Activated CD4-positive, alpha-beta T cell treated with anti-CD3 and anti-CD28 coated beads, Interleukin-2, amount 10 ng/mL, durations not matched to agents 7 days and 5 days (primary cell): ENCODE results near the gene ADAM12. TPM values are rescaled to one million over a fixed set of nuclear protein-coding genes. Genes with fewer than 3 reads are reported as not detected.

Source experiments
- CTCF ChIA-PET: fragments of 350-600 bp; sonication (Branson Sonifier 250); formaldehyde crosslinking; loops from one replicate; lab custom pipeline; 2021; ENCODE audit warnings: antibody characterized with exemption; lab: Charles Lee
- POLR2A ChIA-PET: fragments of 350-600 bp; sonication (Branson Sonifier 250); formaldehyde crosslinking; loops from one replicate; lab custom pipeline; 2021; ENCODE audit warnings: antibody characterized with exemption; lab: Charles Lee
- DNase-seq: peaks from one replicate; pipeline ENCODE4 v3.0.0-alpha.2; 2020
- H3K27ac Mint-ChIP-seq: one replicate; pipeline ENCODE4 v1.8.0; 2021; ENCODE audit warnings: mild to moderate bottlenecking, moderate library complexity, mixed read lengths
- H3K27me3 Mint-ChIP-seq: one replicate; pipeline ENCODE4 v1.8.0; 2021; ENCODE audit warnings: mixed read lengths
- H3K36me3 Mint-ChIP-seq: one replicate; pipeline ENCODE4 v1.8.0; 2021; ENCODE audit warnings: low read depth, mixed read lengths
- H3K4me1 Mint-ChIP-seq: one replicate; pipeline ENCODE4 v1.8.0; 2021; ENCODE audit warnings: mixed read lengths
- H3K4me3 Mint-ChIP-seq: one replicate; pipeline ENCODE4 v1.8.0; 2021; ENCODE audit warnings: mild to moderate bottlenecking, moderate library complexity, mixed read lengths
- H3K9me3 Mint-ChIP-seq: one replicate; pipeline ENCODE4 v1.8.0; 2021; ENCODE audit warnings: mixed read lengths
- total RNA-seq, 2 experiments: library from RNA; stranded (reverse); gene quantifications; one replicate each; pipeline ENCODE4 v1.2.3, GENCODE V29; 2021

Gene ADAM12
- total RNA-seq, 2 experiments from 2014 or later = 0.45 to 0.65 TPM

- no peaks in the 10 kb centered on the region for H3K4me1 Mint-ChIP-seq
- H3K4me3 Mint-ChIP-seq = no peak overlapping the region
These were observed 241.5 kb downstream of the ADAM12 start for GRCh38 chr10:126146771-126147170.

GRCh38 chr10:126143117-126143516 is 245.2 kb downstream of the ADAM12 start:
- CTCF ChIA-PET = no interaction called here
- H3K27ac Mint-ChIP-seq = no peak overlapping the region
- DNase-seq = no peak
- no peaks in the 10 kb centered on the region for H3K4me1 Mint-ChIP-seq
- no peaks in the 10 kb centered on the region for H3K27me3 Mint-ChIP-seq
- H3K36me3 Mint-ChIP-seq = no peaks in the 10 kb centered on the region
- H3K9me3 Mint-ChIP-seq = peaks cover 9% of the 10 kb centered on the region
- POLR2A ChIA-PET = no interaction called here
- H3K4me3 Mint-ChIP-seq = no peak overlapping the region

More at GRCh38 chr10:126146771-126147170, 241.5 kb downstream of the ADAM12 start:
- H3K9me3 Mint-ChIP-seq = peaks cover 12% of the 10 kb centered on the region
- no peak for DNase-seq
- ChIA-PET CTCF (no interaction called here), POLR2A (no interaction called here)
- no peaks in the 10 kb centered on the region for H3K36me3 Mint-ChIP-seq
- no peak overlapping the region for H3K27ac Mint-ChIP-seq
- H3K27me3 Mint-ChIP-seq = no peaks in the 10 kb centered on the region

- H3K9me3 Mint-ChIP-seq = peaks cover 9% of the 10 kb centered on the region
- CTCF ChIA-PET = no interaction called here
These were observed 247.5 kb downstream of the ADAM12 start for GRCh38 chr10:126140746-126141273.

GRCh38 chr10:126137562-126138221 is 250.6 kb downstream of the ADAM12 start:
- no peak overlapping the region for H3K4me3 Mint-ChIP-seq
- no peaks in the 10 kb centered on the region for H3K36me3 Mint-ChIP-seq
- peaks cover 2% of the 10 kb centered on the region for H3K9me3 Mint-ChIP-seq
- no peak overlapping the region for H3K27ac Mint-ChIP-seq
- H3K27me3 Mint-ChIP-seq = no peaks in the 10 kb centered on the region
- ChIA-PET POLR2A (no interaction called here), CTCF (no interaction called here)
- no peak for DNase-seq
- peaks cover 4% of the 10 kb centered on the region for H3K4me1 Mint-ChIP-seq

More at GRCh38 chr10:126140746-126141273, 247.5 kb downstream of the ADAM12 start:
- Mint-ChIP-seq H3K27me3 (no peaks in the 10 kb centered on the region), H3K27ac (no peak overlapping the region), H3K36me3 (no peaks in the 10 kb centered on the region), H3K4me3 (no peak overlapping the region), H3K4me1 (peaks cover 3% of the 10 kb centered on the region)
- no peak for DNase-seq
- POLR2A ChIA-PET = no interaction called here

GRCh38 chr10:126135941-126136595 is 252.2 kb downstream of the ADAM12 start:
- Mint-ChIP-seq H3K4me3 (no peak overlapping the region), H3K4me1 (peaks cover 4% of the 10 kb centered on the region), H3K27me3 (no peaks in the 10 kb centered on the region), H3K27ac (no peak overlapping the region), H3K36me3 (no peaks in the 10 kb centered on the region), H3K9me3 (no peaks in the 10 kb centered on the region)
- DNase-seq = no peak
- POLR2A ChIA-PET = no interaction called here
- CTCF ChIA-PET = interaction anchor here (1.0 kb wide), 1 partner anchor 10 kb away, joined by 3 read pairs; no protein-coding TSS in a partner anchor

- no peak overlapping the region for H3K4me3 Mint-ChIP-seq
- ChIA-PET CTCF (no interaction called here), POLR2A (no interaction called here)
- no peak for DNase-seq
- no peaks in the 10 kb centered on the region for H3K27me3 Mint-ChIP-seq
- peaks cover 4% of the 10 kb centered on the region for H3K4me1 Mint-ChIP-seq
- no peaks in the 10 kb centered on the region for H3K36me3 Mint-ChIP-seq
- no peak overlapping the region for H3K27ac Mint-ChIP-seq
- no peaks in the 10 kb centered on the region for H3K9me3 Mint-ChIP-seq
These were observed 253.1 kb downstream of the ADAM12 start for GRCh38 chr10:126135177-126135576.

GRCh38 chr10:126133906-126134656 is 254.2 kb downstream of the ADAM12 start:
- DNase-seq = no peak
- Mint-ChIP-seq H3K27ac (no peak overlapping the region), H3K36me3 (no peaks in the 10 kb centered on the region), H3K4me3 (no peak overlapping the region), H3K4me1 (peaks cover 4% of the 10 kb centered on the region), H3K27me3 (no peaks in the 10 kb centered on the region), H3K9me3 (no peaks in the 10 kb centered on the region)
- ChIA-PET POLR2A (no interaction called here), CTCF (no interaction called here)

GRCh38 chr10:126133082-126133620 is 255.1 kb downstream of the ADAM12 start:
- no peak overlapping the region for H3K27ac Mint-ChIP-seq

GRCh38 chr10:126131341-126131740 is 256.9 kb downstream of the ADAM12 start:
- peaks cover 4% of the 10 kb centered on the region for H3K4me1 Mint-ChIP-seq
- no peak overlapping the region for H3K4me3 Mint-ChIP-seq
- no peak for DNase-seq
- ChIA-PET POLR2A (no interaction called here), CTCF (no interaction called here)
- no peaks in the 10 kb centered on the region for H3K27me3 Mint-ChIP-seq
- H3K36me3 Mint-ChIP-seq = no peaks in the 10 kb centered on the region
- no peak overlapping the region for H3K27ac Mint-ChIP-seq
- H3K9me3 Mint-ChIP-seq = no peaks in the 10 kb centered on the region

More at GRCh38 chr10:126133082-126133620, 255.1 kb downstream of the ADAM12 start:
- Mint-ChIP-seq H3K27me3 (no peaks in the 10 kb centered on the region), H3K9me3 (no peaks in the 10 kb centered on the region), H3K36me3 (no peaks in the 10 kb centered on the region), H3K4me3 (no peak overlapping the region), H3K4me1 (peaks cover 4% of the 10 kb centered on the region)
- no peak for DNase-seq
- ChIA-PET CTCF (no interaction called here), POLR2A (no interaction called here)

- Mint-ChIP-seq H3K4me3 (no peak overlapping the region), H3K27ac (no peak overlapping the region), H3K27me3 (no peaks in the 10 kb centered on the region), H3K4me1 (no peaks in the 10 kb centered on the region), H3K9me3 (no peaks in the 10 kb centered on the region), H3K36me3 (no peaks in the 10 kb centered on the region)
- CTCF ChIA-PET = no interaction called here
- POLR2A ChIA-PET = no interaction called here
- DNase-seq = no peak
These were observed 258.0 kb downstream of the ADAM12 start for GRCh38 chr10:126130271-126130710.

- Mint-ChIP-seq H3K36me3 (no peaks in the 10 kb centered on the region), H3K27me3 (no peaks in the 10 kb centered on the region), H3K4me1 (no peaks in the 10 kb centered on the region), H3K9me3 (no peaks in the 10 kb centered on the region), H3K27ac (no peak overlapping the region), H3K4me3 (no peak overlapping the region)
- POLR2A ChIA-PET = no interaction called here
- CTCF ChIA-PET = no interaction called here
- no peak for DNase-seq
These were observed 259.3 kb downstream of the ADAM12 start for GRCh38 chr10:126129026-126129425.

GRCh38 chr10:126128581-126128980 is 259.7 kb downstream of the ADAM12 start:
- Mint-ChIP-seq H3K36me3 (no peaks in the 10 kb centered on the region), H3K4me3 (no peak overlapping the region), H3K27me3 (no peaks in the 10 kb centered on the region), H3K27ac (no peak overlapping the region), H3K9me3 (no peaks in the 10 kb centered on the region), H3K4me1 (no peaks in the 10 kb centered on the region)
- ChIA-PET CTCF (no interaction called here), POLR2A (no interaction called here)
- no peak for DNase-seq
